Caco-2 (cell line): ENCODE results near the gene CPE. TPM values are rescaled to one million over a fixed set of nuclear protein-coding genes. Genes with fewer than 3 reads are reported as not detected.

Experiments
- BruUV-seq: library from RNA; stranded (reverse); fragments of 400-500 nt; replicated peaks from 2 replicates; lab custom pipeline; 2021; lab: Mats Ljungman, UMichigan
- CTCF ChIA-PET: fragments of 300-600 bp; sonication (Branson Sonifier 250); formaldehyde crosslinking; loops from one replicate; lab custom pipeline; 2022; ENCODE audit warnings: antibody characterized with exemption; lab: Charles Lee
- POLR2A ChIA-PET: fragments of 300-600 bp; sonication (Branson Sonifier 250); formaldehyde crosslinking; loops from one replicate; lab custom pipeline; 2022; ENCODE audit warnings: antibody characterized with exemption; lab: Charles Lee
- DNase-seq, 2 experiments: peaks; one replicate each; pipeline versions ENCODE4 v3.0.0 to v3.0.0-alpha.2; 2020 to 2022
- H3K27me3 ChIP-seq: replicated peaks from 2 replicates; pipeline ENCODE4 v1.6.0; 2011; ENCODE audit warnings: low read length; ENCODE audit not compliant: control insufficient read depth, insufficient read depth
- H3K36me3 ChIP-seq: 2 replicates; pipeline ENCODE4 v1.5.1; 2011; ENCODE audit warnings: low read length; ENCODE audit not compliant: control insufficient read depth, insufficient read depth
- H3K4me1 ChIP-seq: fragments of 250-450 bp; sonication (Bioruptor Pico); 2 replicates; pipeline ENCODE4 v1.5.1; 2020; ENCODE audit warnings: mild to moderate bottlenecking
- H3K4me3 ChIP-seq: 2 replicates; pipeline ENCODE4 v1.5.1; 2011; ENCODE audit warnings: low read depth, mild to moderate bottlenecking, control low read depth, low read length
- H3K9me3 ChIP-seq: fragments of 250-450 bp; sonication (Bioruptor Pico); 2 replicates; pipeline ENCODE4 v1.5.1; 2020; ENCODE audit warnings: mild to moderate bottlenecking, moderate library complexity
- H3K27ac Mint-ChIP-seq: one replicate; pipeline ENCODE4 v1.8.0; 2022; ENCODE audit warnings: mixed read lengths; ENCODE audit not compliant: unreplicated experiment
- H3K27me3 Mint-ChIP-seq: one replicate; pipeline ENCODE4 v1.8.0; 2022; ENCODE audit warnings: mixed read lengths; ENCODE audit not compliant: insufficient read depth, unreplicated experiment
- H3K36me3 Mint-ChIP-seq: one replicate; pipeline ENCODE4 v1.8.0; 2022; ENCODE audit warnings: mild to moderate bottlenecking, mixed read lengths; ENCODE audit not compliant: insufficient read depth, unreplicated experiment
- H3K4me1 Mint-ChIP-seq: one replicate; pipeline ENCODE4 v1.8.0; 2022; ENCODE audit warnings: low read depth, mixed read lengths; ENCODE audit not compliant: unreplicated experiment
- H3K4me3 Mint-ChIP-seq: one replicate; pipeline ENCODE4 v1.8.0; 2022; ENCODE audit warnings: mild to moderate bottlenecking, moderate library complexity, mixed read lengths; ENCODE audit not compliant: unreplicated experiment
- H3K9me3 Mint-ChIP-seq: one replicate; pipeline ENCODE4 v1.8.0; 2022; ENCODE audit warnings: mixed read lengths; ENCODE audit not compliant: unreplicated experiment
- intact Hi-C: fragments of 100-400 bp; cut with micrococcal nuclease; formaldehyde crosslinking; loops from one replicate; pipeline ENCODE4 v1.10.0; 2022; ENCODE audit not compliant: unreplicated experiment
- total RNA-seq: library from RNA; stranded (reverse); gene quantifications from 2 replicates; pipeline ENCODE4 v1.2.3, GENCODE V29; 2022
- TF ChIP-seq, protein P1 (sequence below), 2 experiments: fragments of 200-600 bp in 1 of 2; IDR thresholded peaks; 1 replicate in 1 of 2; 2 replicates in 1 of 2; pipeline versions ENCODE4 v1.5.1 to v1.8.0; 2011 to 2022; ENCODE audit warnings: antibody characterized with exemption in 1 of 2, control low read depth in 1 of 2, inconsistent platforms in 1 of 2, low read depth in 1 of 2, low read length in 1 of 2, mild to moderate bottlenecking in 1 of 2, moderate library complexity in 1 of 2; ENCODE audit not compliant: insufficient read depth in 1 of 2, severe bottlenecking in 1 of 2, unreplicated experiment in 1 of 2

The CPE gene
- total RNA-seq, 1 experiment from 2014 or later: 5.9 TPM

DNA sequence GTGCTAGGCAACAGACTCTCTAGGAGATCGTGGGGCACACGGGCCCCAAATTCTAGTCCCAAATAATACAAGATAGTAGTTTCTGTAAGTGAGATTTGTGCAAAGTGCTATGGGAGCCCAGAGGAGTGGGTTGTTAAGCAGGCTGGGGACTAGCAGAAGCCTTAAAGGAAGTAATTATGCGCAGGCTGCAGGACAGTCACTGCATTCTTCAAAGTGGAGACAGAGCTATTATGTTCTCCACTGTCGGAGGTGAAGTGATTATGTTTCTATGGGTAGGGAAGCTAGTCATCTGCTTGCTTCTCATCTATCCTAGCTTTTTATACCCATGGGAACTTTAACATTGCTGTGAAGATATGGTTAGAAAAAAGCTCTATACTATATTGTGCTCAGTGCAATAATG is 154.2 kb downstream of the CPE start:
- no peaks in the 10 kb centered on the region for H3K27me3 Mint-ChIP-seq
- Histone ChIP-seq H3K27me3 (no peaks in the 10 kb centered on the region), H3K9me3 (no peaks in the 10 kb centered on the region), H3K4me1 (no peaks in the 10 kb centered on the region), H3K36me3 (no peaks in the 10 kb centered on the region), H3K4me3 (no peak overlapping the region)
- DNase-seq: no peak
- H3K9me3 Mint-ChIP-seq: no peaks in the 10 kb centered on the region
- POLR2A ChIA-PET: no interaction called here
- no peaks in the 10 kb centered on the region for H3K36me3 Mint-ChIP-seq
- no peak overlapping the region for H3K4me3 Mint-ChIP-seq
- TF ChIP-seq, protein P1, sequence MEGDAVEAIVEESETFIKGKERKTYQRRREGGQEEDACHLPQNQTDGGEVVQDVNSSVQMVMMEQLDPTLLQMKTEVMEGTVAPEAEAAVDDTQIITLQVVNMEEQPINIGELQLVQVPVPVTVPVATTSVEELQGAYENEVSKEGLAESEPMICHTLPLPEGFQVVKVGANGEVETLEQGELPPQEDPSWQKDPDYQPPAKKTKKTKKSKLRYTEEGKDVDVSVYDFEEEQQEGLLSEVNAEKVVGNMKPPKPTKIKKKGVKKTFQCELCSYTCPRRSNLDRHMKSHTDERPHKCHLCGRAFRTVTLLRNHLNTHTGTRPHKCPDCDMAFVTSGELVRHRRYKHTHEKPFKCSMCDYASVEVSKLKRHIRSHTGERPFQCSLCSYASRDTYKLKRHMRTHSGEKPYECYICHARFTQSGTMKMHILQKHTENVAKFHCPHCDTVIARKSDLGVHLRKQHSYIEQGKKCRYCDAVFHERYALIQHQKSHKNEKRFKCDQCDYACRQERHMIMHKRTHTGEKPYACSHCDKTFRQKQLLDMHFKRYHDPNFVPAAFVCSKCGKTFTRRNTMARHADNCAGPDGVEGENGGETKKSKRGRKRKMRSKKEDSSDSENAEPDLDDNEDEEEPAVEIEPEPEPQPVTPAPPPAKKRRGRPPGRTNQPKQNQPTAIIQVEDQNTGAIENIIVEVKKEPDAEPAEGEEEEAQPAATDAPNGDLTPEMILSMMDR (IDR thresholded peaks at IDR 0.05; ENCODE audit: insufficient read depth in 1 of 2, low read depth in 1 of 2, low read length in 1 of 2, severe bottlenecking in 1 of 2, unreplicated experiment in 1 of 2): no peak
- no TSS peak for BruUV-seq
- H3K4me1 Mint-ChIP-seq: no peaks in the 10 kb centered on the region
- no peak overlapping the region for H3K27ac Mint-ChIP-seq
- CTCF ChIA-PET: interaction anchor here (1.2 to 1.4 kb wide), 2 partner anchors 40 to 559 kb away, joined by 5 read pairs; no protein-coding TSS in a partner anchor
- intact Hi-C loops: no loop called here

DNA sequence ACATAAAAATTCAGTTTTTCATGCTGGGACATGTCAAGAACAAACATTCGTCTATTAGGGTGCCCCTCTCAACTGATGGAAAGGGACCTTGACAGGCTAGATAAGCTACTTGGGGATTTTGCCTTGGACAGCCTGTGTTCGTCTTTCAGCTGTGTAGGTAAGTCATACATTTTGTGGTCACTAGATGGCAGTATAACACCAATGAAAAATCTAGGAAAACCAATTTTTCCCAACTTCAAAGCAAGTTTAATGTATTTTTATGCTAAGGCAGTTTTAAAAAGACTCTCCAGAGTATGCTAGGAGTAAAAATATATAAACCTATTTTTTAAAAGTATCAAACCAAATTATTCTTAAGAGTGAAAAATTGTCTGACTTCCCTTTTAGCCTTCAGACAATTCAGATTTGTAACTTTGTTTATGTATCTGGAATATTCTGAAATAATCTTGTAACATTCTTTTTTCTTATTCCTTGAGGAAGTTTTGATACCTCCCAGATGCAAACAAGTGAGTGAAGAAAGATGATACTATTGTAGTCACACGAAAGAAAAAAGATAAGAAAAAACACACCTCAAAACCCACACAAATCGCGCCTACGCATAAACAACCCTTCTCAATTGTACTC is 158.3 kb downstream of the CPE start:
- peak in 1 of 2 experiments; percentile 40 for DNase-seq
- intact Hi-C loops: loop anchor here (1.0 to 5.0 kb wide), 7 partner anchors 44 to 1055 kb away; no protein-coding TSS in a partner anchor
- Histone ChIP-seq H3K4me3 (no peak overlapping the region), H3K36me3 (no peaks in the 10 kb centered on the region), H3K27me3 (no peaks in the 10 kb centered on the region), H3K9me3 (no peaks in the 10 kb centered on the region), H3K4me1 (no peaks in the 10 kb centered on the region)
- H3K27ac Mint-ChIP-seq: no peak overlapping the region
- no peak overlapping the region for H3K4me3 Mint-ChIP-seq
- TF ChIP-seq, protein P1 (IDR thresholded peaks at IDR 0.05; ENCODE audit: insufficient read depth in 1 of 2, low read depth in 1 of 2, low read length in 1 of 2, severe bottlenecking in 1 of 2, unreplicated experiment in 1 of 2): peak; percentile 39 to 52
- no peaks in the 10 kb centered on the region for H3K27me3 Mint-ChIP-seq
- POLR2A ChIA-PET: no interaction called here
- no TSS peak for BruUV-seq
- H3K36me3 Mint-ChIP-seq: no peaks in the 10 kb centered on the region
- CTCF ChIA-PET: interaction anchor here (0.6 to 1.0 kb wide), 6 partner anchors 31 to 555 kb away, joined by 3 to 11 read pairs (median 4); no protein-coding TSS in a partner anchor
- H3K9me3 Mint-ChIP-seq: no peaks in the 10 kb centered on the region
- no peaks in the 10 kb centered on the region for H3K4me1 Mint-ChIP-seq

DNA sequence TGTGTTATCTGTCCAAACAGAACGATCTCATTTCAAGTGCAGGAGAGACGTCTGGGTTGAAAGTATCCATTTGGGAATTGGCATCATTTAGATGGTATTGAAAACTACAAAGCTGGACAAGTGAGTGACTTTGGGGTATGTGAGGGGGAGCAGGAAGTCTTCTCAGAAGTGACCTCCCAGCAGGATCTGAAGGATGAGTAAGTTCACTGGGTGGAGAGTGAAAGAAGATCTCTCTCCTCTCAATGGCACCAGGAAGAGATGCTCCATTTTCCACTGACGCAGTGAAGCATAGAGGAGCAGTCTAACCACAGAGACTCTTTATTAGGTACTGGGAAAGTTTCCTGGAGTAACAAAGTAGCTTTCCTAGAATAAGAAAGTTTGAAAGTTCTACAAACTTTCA is 161.0 kb downstream of the CPE start:
- Mint-ChIP-seq H3K4me1 (no peaks in the 10 kb centered on the region), H3K27me3 (no peaks in the 10 kb centered on the region), H3K4me3 (no peak overlapping the region), H3K27ac (no peak overlapping the region), H3K36me3 (no peaks in the 10 kb centered on the region), H3K9me3 (no peaks in the 10 kb centered on the region)
- H3K4me3 ChIP-seq: no peak overlapping the region
- TF ChIP-seq, protein P1 (IDR thresholded peaks at IDR 0.05; ENCODE audit: insufficient read depth in 1 of 2, low read depth in 1 of 2, low read length in 1 of 2, severe bottlenecking in 1 of 2, unreplicated experiment in 1 of 2): no peak
- H3K4me1 ChIP-seq: no peaks in the 10 kb centered on the region
- POLR2A ChIA-PET: no interaction called here
- BruUV-seq: no TSS peak
- H3K9me3 ChIP-seq: no peaks in the 10 kb centered on the region
- no peaks in the 10 kb centered on the region for H3K27me3 ChIP-seq
- DNase-seq: no peak
- CTCF ChIA-PET: no interaction called here
- intact Hi-C loops: loop anchor here (5.0 kb wide), 2 partner anchors 322 to 1052 kb away; no protein-coding TSS in a partner anchor
- no peaks in the 10 kb centered on the region for H3K36me3 ChIP-seq
